HG02798 (cell line): ENCODE measurements around the gene CETP.

Experiments used
- ATAC-seq: cut with Tn5 transposase; IDR thresholded peaks from one replicate; pipeline ENCODE4 v1.9.1; 2021; ENCODE audit warnings: mild to moderate bottlenecking; ENCODE audit not compliant: unreplicated experiment, poor library complexity

CETP gene

DNA sequence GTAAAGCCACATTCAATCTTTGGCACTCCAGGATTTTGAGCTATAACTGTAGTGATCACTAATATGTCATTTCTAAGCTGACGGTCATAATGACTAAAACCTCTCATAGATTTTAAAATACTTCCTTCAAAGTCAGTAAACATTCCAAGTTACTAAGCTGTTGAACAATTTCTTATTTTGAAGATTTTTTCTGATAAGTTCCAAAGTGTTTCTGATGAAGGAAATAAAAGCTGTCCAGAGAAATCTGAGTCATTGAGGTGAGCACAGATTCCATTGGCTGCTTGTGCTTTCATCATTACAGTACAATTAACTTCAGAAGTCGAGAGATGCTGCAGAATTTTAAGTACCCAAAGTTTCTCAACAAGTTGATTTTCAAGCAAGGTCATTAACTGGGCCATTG is 51.5 kb downstream of the CETP start:
- ATAC-seq: no peak

DNA sequence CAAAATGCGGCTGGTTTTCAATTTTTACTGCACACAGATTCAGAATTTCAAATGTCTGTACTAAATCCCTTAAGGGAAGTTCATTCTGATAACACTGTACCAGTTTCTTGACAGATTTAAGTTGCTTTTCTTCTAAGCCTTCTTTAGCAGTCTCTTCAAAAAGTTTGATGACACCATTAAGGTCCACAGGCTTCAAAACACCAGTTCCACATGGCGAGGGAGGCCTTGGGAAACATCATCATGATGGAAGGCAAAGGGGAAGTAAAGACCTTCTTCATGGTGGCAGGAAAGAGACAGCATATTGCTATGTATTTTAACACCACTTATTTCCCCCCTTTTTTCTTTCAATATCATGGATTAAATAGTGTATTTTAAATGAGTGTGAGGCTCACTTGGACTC is 52.2 kb downstream of the CETP start:
- ATAC-seq: no peak

DNA sequence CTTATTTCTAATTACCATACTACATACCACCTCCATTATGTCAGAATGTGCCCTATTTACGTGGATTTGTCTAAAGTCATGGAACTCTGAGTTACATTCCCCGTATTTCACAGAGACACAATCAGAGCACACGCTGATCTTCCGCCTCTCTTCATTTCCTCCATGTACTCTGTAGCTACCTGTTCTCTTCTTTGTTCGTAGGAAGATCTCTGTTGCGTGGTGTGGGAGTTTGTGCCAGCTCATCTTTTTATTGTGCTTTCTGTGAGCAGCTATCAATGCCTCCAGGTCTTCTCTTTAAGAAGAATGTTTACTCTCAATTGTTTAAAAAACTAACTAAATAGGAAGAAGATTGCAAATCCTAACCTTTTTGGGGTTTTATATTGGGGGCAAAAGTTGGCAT is 54.6 kb downstream of the CETP start:
- no peak for ATAC-seq

DNA sequence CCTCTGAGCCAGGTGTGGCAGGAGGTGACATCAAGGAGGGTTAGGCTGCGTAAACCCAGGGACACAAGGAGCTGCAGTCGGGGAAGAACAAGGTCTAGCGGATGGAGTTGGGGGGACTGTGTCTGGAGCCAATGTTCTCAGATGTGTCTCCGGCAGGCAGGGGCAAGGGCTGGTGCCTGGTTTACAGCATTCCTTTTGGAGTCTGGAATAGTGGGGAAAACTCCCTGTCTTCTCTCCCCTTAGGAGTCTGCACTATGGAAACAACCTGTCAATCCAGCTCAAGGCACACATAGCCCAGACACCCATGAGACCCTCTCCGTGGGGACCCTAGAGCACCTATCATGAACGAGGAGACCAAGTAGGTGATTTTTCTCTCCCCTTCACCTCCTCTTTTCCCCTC is 55.1 kb downstream of the CETP start:
- ATAC-seq: no peak

DNA sequence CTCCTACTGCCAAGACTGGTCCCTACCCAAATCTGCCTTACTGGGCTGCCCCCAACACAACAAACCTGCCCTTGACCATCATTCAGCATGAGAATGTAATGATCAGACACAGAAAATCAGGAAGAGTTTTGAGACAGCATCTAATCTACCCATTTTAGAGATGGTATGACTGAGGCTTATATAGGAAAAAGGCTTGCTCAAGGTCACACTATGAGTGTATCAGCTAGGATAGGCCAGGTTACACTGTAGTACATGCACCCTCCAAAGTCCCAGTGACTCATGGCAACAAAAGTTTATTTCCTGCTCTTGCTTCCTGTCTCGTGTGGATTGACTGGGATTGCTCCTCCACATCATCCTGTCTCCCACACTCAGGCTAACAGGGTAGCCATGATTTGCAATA is 55.5 kb downstream of the CETP start:
- no peak for ATAC-seq

DNA sequence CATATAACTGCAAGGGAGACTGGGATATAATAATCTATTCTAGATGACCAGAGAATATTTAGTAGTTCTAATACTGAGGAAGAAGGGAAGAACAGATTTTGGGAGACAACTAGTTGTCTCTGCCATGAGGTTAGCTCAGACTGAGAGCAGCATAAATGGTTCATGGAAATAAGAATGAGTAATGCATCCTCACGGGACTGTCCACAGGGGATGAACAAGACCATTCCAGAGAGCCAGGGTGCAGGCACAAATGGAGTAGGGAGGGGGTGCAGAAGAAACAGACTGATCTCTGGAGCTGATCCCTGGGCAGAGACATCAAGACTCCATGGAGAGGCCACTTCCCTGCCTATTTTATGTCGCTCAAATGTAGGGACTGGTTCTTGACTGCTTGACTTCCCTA is 58.0 kb downstream of the CETP start:
- no peak for ATAC-seq

DNA sequence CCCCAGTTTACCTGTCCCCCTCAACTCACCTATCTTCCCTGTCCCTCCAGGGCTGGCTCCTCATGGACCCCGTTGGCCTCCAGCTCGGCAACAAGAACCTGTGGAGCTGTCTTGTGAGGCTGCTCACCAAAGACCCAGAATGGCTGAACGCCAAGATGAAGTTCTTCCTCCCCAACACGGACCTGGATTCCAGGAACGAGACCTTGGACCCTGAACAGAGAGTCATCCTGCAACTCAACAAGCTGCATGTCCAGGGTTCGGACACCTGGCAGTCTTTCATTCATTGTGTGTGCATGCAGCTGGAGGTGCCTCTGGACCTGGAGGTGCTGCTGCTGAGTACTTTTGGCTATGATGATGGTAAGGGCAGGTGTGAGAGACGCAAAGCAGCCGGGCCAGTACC is 58.9 kb downstream of the CETP start:
- ATAC-seq: no peak

DNA sequence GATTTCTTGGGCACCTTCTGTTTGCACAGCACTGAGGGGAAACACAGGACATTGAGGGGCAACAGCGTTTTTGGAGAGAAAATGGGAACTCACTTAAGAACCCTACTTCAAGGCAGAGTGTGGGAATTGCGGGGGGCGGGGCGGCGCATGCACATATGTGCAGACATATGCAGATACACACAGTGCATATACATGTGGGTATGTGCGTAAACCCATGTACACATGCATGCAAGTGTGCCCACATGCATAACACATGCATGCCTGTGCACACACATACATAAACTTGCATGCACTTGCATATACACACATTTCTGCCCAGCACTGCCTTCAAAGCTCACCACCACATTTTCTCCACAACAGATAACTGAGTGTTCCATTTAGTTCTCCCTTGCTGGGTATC is 60.0 kb downstream of the CETP start:
- no peak for ATAC-seq

DNA sequence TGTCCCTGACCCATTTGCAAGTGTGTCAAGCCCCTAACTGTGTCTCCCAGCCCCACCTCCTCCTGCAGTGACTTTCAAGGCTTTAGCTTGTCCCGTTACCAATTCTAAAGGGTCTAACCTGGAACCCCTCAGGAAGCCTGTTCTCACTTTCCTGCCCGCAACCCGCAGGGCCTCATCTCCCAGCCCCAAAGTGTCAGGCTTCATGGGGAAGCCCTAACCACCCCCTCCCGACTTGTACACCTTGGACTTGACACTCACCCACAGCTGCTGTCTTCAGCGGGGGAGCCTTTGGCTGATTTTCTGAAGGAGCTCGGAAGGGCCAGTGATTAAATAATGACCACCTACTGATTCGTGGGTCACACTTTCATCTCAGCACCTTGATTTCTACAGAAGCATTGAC is 60.7 kb downstream of the CETP start:
- no peak for ATAC-seq

DNA sequence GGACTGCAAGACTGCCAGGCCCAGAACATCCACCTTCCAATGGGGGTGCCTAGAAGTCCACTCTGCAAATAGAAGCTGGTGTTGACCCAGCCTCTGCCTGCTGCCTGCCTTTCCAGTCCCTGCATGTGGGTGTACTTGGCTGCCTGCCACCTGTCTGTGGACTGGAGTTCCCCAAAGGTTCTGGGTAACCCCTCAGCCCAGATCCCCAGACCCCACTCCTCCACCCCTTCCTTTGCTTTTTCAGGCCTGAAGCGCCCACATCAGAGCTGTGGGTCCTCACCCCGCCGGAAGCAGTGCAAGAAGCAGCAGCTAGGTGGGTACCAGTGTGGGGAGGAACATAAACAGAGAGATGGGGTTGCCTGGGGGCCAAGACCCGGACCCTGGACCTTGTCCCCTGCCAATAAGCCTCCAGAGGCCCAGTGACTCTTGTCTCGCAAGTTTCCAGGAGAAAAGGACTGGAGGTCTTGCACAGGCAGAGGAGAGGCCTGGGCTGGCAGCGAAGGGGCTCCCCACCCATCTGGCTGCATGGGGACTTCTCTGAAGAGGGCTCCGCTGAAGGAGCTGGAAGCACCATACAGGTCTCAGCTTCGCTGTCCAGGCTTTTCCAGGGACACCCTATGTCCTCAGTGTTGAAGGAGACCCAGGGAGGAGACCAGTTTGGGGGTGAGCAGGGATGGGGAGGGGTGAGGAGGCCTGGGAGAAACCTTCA is 61.9 kb downstream of the CETP start:
- ATAC-seq: no peak

DNA sequence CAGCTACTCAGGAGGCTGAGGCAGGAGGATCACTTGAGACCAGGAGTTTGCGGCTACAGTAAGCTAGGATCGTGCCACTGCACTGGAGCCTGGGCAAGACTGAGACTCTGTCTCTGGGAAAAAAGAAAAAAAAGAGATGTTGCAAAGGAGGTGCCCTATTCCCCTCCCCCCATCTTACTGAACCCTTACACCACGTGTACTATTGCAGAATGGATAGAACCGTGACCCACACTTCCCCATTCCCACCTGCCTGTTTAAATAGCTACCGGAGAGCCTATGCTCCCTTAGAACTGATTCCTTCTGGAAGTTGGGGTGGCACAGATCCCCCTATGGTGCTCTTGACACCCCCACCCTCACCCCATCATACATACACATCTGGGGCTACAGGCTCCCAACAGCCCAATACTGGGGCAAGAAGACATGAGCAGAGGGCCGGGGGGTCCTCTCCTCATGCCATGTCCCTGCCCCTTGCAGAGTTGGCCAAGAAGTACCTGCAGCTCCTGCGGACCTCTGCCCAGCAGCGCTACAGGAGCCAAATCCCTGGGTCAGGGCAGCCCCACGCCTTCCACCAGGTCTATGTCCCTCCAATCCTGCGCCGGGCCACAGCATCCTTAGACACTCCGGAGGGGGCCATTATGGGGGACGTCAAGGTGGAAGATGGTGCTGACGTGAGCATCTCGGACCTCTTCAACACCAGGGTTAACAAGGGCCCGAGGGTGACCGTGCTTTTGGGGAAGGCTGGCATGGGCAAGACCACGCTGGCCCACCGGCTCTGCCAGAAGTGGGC is 63.3 kb downstream of the CETP start:
- ATAC-seq: no peak

DNA sequence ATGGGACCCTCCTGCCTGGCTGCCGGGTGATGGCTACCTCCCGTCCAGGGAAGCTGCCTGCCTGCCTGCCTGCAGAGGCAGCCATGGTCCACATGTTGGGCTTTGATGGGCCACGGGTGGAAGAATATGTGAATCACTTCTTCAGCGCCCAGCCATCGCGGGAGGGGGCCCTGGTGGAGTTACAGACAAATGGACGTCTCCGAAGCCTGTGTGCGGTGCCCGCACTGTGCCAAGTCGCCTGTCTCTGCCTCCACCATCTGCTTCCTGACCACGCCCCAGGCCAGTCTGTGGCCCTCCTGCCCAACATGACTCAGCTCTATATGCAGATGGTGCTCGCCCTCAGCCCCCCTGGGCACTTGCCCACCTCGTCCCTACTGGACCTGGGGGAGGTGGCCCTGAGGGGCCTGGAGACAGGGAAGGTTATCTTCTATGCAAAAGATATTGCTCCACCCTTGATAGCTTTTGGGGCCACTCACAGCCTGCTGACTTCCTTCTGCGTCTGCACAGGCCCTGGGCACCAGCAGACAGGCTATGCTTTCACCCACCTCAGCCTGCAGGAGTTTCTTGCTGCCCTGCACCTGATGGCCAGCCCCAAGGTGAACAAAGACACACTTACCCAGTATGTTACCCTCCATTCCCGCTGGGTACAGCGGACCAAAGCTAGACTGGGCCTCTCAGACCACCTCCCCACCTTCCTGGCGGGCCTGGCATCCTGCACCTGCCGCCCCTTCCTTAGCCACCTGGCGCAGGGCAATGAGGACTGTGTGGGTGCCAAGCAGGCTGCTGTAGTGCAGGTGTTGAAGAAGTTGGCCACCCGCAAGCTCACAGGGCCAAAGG is 64.4 kb downstream of the CETP start:
- no peak for ATAC-seq

DNA sequence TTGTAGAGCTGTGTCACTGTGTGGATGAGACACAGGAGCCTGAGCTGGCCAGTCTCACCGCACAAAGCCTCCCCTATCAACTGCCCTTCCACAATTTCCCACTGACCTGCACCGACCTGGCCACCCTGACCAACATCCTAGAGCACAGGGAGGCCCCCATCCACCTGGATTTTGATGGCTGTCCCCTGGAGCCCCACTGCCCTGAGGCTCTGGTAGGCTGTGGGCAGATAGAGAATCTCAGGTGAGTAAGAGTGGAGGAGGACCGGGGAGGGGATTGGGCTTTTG is 65.0 kb downstream of the CETP start:
- no peak for ATAC-seq

DNA sequence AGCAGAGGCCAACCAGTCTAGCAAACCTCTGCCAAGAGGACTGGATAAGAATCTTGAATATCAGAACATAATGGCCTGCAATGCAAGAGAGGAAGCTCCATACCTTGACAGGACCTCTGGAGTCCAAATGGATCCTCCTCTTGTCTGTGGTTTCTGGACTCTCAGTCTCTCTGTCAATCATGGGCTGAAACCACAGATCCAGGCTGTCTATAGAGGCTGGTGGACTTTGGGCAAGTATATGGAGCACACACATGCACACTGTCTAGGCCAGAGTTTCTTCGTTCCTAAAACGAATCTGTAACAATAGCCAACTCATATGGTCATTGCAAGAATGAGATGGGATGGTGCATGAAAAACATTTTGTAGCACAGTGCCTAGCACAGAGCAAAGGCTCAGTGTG is 65.3 kb downstream of the CETP start:
- no peak for ATAC-seq

DNA sequence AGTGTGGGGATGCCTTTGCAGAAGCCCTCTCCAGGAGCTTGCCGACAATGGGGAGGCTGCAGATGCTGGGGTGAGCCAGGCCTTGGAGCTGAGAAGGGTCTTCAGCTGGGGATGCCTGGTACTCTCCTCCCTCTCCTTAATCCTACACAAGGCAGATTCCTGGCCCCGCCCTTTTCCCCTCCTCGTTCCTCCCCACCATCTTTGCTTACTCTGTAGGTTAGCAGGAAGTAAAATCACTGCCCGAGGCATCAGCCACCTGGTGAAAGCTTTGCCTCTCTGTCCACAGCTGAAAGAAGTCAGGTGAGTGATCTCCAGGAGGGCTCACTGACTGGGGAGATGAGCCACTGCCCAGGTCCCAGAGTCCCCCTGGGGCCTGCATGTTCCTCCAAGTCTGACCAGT is 66.3 kb downstream of the CETP start:
- ATAC-seq: no peak

DNA sequence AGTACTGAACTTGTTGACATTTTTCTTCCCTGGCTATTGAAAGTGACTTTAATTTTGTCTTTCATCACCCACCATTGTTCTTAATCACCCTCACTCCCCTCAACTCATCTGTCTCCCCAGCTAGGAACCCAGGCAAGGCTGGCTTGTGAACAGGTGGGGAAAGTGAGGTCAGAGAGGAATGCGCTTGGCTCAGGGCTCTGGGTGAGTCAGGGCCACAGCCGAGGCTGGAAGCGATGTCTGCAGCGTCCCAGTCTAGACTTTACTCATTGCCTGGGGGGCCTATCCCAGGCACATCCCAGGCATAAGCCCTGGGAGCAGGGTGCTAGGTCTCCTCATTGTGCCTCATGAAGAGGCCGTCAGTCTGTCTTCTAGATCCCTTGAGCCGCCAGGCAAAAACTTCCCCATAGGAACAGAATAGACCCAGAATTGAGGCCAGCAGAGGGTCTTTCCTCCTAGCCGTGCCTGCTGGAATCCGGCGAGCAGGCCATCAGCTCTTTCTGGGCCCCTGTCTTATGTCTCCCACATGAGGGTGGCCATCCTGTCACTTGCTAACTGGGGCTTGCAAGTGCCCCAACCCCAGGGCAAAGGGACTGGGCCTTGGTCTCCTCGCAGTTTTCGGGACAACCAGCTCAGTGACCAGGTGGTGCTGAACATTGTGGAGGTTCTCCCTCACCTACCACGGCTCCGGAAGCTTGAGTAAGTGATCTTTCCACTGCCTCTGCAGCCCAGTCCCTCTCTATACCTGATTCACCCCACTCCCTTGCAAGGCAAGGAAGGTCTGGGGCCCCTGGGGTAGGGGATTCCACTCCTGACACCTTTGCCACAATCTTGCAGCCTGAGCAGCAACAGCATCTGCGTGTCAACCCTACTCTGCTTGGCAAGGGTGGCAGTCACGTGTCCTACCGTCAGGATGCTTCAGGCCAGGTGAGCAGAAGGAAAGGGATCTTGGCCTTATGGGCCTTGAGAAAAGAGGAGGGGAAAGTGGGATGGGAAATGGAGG is 67.7 kb downstream of the CETP start:
- no peak for ATAC-seq

DNA sequence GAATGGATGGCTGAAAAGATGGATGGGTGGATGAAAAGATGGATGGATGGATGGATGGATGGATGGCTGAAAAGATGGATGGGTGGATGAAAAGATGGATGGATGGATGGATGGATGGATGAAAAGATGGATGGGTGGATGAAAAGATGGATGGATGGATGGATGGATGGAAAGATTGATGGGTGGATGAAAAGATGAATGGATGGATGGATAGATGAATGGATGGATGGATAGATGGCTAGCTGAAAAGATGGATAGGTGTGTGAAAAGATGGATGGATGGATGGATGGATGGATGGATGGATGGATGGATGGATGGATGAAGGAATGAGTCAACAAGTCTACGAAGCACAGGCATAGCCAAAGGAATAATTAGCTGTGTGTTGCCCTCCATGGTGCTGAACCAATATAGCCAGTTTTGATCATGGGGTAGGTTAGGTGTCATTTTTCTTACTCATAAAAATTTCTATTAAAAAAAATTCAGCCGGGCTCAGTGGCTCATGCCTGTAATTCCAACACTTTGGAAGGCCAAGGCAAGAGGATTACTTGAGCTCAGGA is 68.7 kb downstream of the CETP start:
- ATAC-seq: no peak

DNA sequence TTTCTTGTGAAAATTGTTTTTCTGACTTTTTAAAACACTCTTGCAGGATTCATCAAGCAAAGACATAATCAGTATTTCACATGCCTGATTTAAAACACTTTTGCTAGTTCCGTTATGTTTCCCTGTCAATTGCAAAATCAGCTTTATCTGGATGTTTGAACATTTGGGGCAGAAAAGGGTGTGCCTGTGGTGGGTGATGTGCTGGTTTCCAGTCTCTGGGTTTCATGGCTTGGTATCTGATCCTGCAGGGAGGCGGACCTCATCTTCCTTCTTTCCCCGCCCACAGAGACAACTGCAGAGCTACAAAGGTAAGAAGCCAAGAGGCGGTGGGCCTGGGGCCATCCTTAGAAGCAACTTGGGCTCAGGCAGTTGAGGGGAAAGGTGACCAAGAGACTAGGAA is 69.4 kb downstream of the CETP start:
- no peak for ATAC-seq

DNA sequence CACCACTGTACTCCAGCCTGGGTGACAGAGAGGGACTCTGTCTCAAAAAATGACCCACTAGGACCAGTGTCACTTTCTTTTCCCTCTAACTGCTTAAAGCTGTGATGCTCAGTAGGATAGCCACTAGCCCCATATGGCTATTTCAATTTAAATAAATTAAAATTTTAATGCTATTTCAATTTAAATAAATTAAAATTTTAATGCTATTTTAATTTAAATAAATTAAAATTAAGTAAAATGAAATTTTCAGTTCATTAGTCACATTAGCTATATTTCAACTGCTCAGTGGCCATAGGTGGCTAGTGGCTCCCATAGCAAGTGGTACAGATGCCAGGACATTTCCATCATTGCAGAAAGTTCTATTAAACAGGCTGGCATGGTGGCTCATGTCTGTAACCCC is 70.6 kb downstream of the CETP start:
- ATAC-seq: no peak

DNA sequence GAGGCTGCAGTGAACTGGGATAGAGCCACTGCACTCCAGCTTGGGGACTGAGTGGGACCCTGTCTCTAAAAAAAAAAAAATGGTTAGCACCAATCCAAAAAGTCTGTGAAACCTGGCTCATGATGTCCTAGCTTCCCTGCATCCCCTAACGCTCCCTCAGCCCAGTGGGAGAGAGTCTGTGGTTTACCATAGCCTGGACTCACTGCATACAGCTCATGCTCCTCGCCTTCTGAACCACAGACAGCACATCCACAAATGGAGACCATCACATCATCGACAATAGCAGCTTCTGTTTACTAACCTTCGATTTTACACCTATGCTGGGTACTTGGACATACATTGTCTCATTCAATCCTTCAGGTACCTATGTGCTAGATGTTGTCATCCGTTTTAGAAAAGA is 71.2 kb downstream of the CETP start:
- no peak for ATAC-seq
